Nephron (organoid): ENCODE measurements around the gene CCL16.

Experiments
- H3K27ac Mint-ChIP-seq, 3 experiments: 2 replicates each; pipeline ENCODE4 v1.8.0; 2020; ENCODE audit warnings: mixed read lengths in 3 of 3, mild to moderate bottlenecking in 2 of 3, moderate library complexity in 1 of 3
- H3K27me3 Mint-ChIP-seq: 2 replicates; pipeline ENCODE4 v1.8.0; 2021; ENCODE audit warnings: low read depth, mild to moderate bottlenecking, moderate library complexity, mixed read lengths
- H3K36me3 Mint-ChIP-seq: 2 replicates; pipeline ENCODE4 v1.8.0; 2020; ENCODE audit warnings: low read depth, mixed read lengths
- H3K4me1 Mint-ChIP-seq: 2 replicates; pipeline ENCODE4 v1.8.0; 2020; ENCODE audit warnings: mixed read lengths
- H3K4me3 Mint-ChIP-seq, 3 experiments: 2 replicates each; pipeline ENCODE4 v1.8.0; 2020; ENCODE audit warnings: mild to moderate bottlenecking in 3 of 3, mixed read lengths in 3 of 3, moderate library complexity in 2 of 3
- H3K9me3 Mint-ChIP-seq: 2 replicates; pipeline ENCODE4 v1.8.0; 2020; ENCODE audit warnings: mixed read lengths
- CTCF ChIP-seq, 3 experiments: fragments of 200-600 bp; sonication (generic); IDR thresholded peaks; one replicate each; pipeline ENCODE4 v1.5.0; 2021; ENCODE audit warnings: antibody characterized with exemption in 3 of 3; ENCODE audit not compliant: unreplicated experiment in 3 of 3

CCL16 gene

GRCh38 chr17:35972945-35973332 is 8.4 kb downstream of the CCL16 start:
- no peak overlapping the region for H3K4me3 Mint-ChIP-seq
- peaks cover 13% of the 10 kb centered on the region for H3K4me1 Mint-ChIP-seq
- TF ChIP-seq CTCF (IDR thresholded peaks at IDR 0.05; ENCODE audit: unreplicated experiment in 3 of 3), result no peak
- no peaks in the 10 kb centered on the region for H3K36me3 Mint-ChIP-seq
- H3K27ac Mint-ChIP-seq, result peak overlapping the region in 1 of 3 experiments; percentile 18
- no peaks in the 10 kb centered on the region for H3K9me3 Mint-ChIP-seq
- H3K27me3 Mint-ChIP-seq, result peaks cover 8% of the 10 kb centered on the region

GRCh38 chr17:35972535-35972934 is 8.8 kb downstream of the CCL16 start:
- Mint-ChIP-seq H3K27ac (no peak overlapping the region), H3K36me3 (no peaks in the 10 kb centered on the region), H3K27me3 (peaks cover 8% of the 10 kb centered on the region), H3K9me3 (no peaks in the 10 kb centered on the region), H3K4me3 (no peak overlapping the region), H3K4me1 (peaks cover 13% of the 10 kb centered on the region)
- TF ChIP-seq CTCF (IDR thresholded peaks at IDR 0.05; ENCODE audit: unreplicated experiment in 3 of 3), result no peak

- H3K27ac Mint-ChIP-seq, result no peak overlapping the region
- no peaks in the 10 kb centered on the region for H3K9me3 Mint-ChIP-seq
- H3K36me3 Mint-ChIP-seq, result no peaks in the 10 kb centered on the region
- peaks cover 8% of the 10 kb centered on the region for H3K27me3 Mint-ChIP-seq
- H3K4me1 Mint-ChIP-seq, result peaks cover 13% of the 10 kb centered on the region
- TF ChIP-seq CTCF (IDR thresholded peaks at IDR 0.05; ENCODE audit: unreplicated experiment in 3 of 3), result no peak
- H3K4me3 Mint-ChIP-seq, result no peak overlapping the region
Measured at GRCh38 chr17:35972066-35972465, 9.2 kb downstream of the CCL16 start.

GRCh38 chr17:35969558-35970380 is 11.5 kb downstream of the CCL16 start:
- Mint-ChIP-seq H3K4me1 (peaks cover 13% of the 10 kb centered on the region), H3K9me3 (no peaks in the 10 kb centered on the region), H3K36me3 (no peaks in the 10 kb centered on the region), H3K27me3 (peaks cover 8% of the 10 kb centered on the region), H3K27ac (peak overlapping the region; percentile 56 to 84 (median 67)), H3K4me3 (no peak overlapping the region)
- TF ChIP-seq CTCF (IDR thresholded peaks at IDR 0.05; ENCODE audit: unreplicated experiment in 3 of 3), result peak; percentile 78 to 85 (median 79)

- peaks cover 8% of the 10 kb centered on the region for H3K27me3 Mint-ChIP-seq
- no peak for TF ChIP-seq CTCF (IDR thresholded peaks at IDR 0.05; ENCODE audit: unreplicated experiment in 3 of 3)
Measured at GRCh38 chr17:35968520-35969054, 12.7 kb downstream of the CCL16 start.

GRCh38 chr17:35965272-35965671 is 16.0 kb downstream of the CCL16 start:
- Mint-ChIP-seq H3K36me3 (no peaks in the 10 kb centered on the region), H3K27ac (no peak overlapping the region), H3K4me3 (no peak overlapping the region), H3K27me3 (no peaks in the 10 kb centered on the region), H3K9me3 (no peaks in the 10 kb centered on the region), H3K4me1 (peaks cover 10% of the 10 kb centered on the region)
- TF ChIP-seq CTCF (IDR thresholded peaks at IDR 0.05; ENCODE audit: unreplicated experiment in 3 of 3), result no peak

More at GRCh38 chr17:35968520-35969054, 12.7 kb downstream of the CCL16 start:
- H3K4me1 Mint-ChIP-seq, result peaks cover 13% of the 10 kb centered on the region
- no peak overlapping the region for H3K4me3 Mint-ChIP-seq
- H3K27ac Mint-ChIP-seq, result no peak overlapping the region
- H3K9me3 Mint-ChIP-seq, result no peaks in the 10 kb centered on the region
- H3K36me3 Mint-ChIP-seq, result no peaks in the 10 kb centered on the region
